Ovary (tissue), 3 donors: ENCODE data around the gene TFIP11.

ENCODE experiments used
- EP300 ChIP-seq: sonication (generic); formaldehyde crosslinking; IDR thresholded peaks from one replicate; pipeline ENCODE4 v1.6.1; 2017; ENCODE audit warnings: antibody characterized with exemption
- POLR2A ChIP-seq: fragments of 450-650 bp; IDR thresholded peaks from one replicate; pipeline ENCODE4 v1.6.1; 2017; ENCODE audit warnings: antibody characterized with exemption, mild to moderate bottlenecking, moderate library complexity
- TF ChIP-seq, protein P1 (sequence below), 3 donors: fragments of 450-650 bp in 2 of 3; fragments of 200-600 bp in 1 of 3; IDR thresholded peaks; one replicate each; pipeline versions ENCODE4 v1.5.1 to v1.8.0; 2016 to 2022; ENCODE audit warnings: antibody characterized with exemption in 3 of 3, mild to moderate bottlenecking in 1 of 3
- donor health status: DM: no; HTN: no; CAD: no.

DNA sequence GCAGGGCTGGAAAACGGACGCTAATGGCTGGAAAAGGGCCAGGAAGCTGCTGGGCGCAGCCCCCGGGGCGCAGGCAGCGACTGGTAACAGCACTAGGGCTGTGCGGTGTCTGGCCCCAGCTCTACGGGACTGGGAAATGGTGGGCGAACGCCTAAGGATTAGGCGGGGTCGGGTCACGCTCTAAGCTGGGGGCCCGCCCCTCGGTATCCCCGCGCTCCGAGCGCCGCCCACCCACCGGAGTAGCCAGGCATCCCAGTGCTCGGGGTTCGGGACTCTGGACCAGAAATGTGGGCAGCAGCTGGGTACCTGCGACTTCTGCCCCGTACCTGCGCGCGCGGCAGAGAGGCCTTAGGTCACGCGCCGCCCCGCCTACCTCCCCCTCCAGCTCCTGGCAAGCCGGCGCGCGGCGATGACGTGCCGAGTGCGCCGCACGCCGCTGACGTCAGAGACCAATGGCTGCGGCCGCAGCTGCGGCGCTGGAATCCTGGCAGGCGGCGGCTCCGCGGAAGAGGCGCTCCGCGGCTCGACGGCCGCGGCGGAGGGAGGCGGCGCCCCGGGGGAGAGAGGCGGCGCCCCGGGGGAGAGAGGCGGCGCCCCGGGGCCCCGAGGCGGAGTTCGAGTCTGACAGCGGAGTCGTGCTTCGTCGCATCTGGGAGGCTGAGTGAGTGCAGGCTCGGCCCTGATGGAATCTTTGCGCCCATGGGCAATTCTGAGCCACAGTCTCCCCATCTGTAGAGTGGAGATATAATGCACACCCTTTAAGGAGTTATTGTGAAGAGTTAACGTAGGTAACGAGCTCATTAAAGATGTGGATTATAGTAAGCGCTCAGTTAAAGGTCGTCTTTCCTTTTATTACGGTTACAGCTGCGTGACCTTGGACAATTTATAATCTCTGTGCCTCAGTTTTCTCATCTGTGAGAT, 28.6 kb downstream of the TFIP11 start, which contains the start of the genes HPS4 and SRRD:
- TF ChIP-seq, protein P1, sequence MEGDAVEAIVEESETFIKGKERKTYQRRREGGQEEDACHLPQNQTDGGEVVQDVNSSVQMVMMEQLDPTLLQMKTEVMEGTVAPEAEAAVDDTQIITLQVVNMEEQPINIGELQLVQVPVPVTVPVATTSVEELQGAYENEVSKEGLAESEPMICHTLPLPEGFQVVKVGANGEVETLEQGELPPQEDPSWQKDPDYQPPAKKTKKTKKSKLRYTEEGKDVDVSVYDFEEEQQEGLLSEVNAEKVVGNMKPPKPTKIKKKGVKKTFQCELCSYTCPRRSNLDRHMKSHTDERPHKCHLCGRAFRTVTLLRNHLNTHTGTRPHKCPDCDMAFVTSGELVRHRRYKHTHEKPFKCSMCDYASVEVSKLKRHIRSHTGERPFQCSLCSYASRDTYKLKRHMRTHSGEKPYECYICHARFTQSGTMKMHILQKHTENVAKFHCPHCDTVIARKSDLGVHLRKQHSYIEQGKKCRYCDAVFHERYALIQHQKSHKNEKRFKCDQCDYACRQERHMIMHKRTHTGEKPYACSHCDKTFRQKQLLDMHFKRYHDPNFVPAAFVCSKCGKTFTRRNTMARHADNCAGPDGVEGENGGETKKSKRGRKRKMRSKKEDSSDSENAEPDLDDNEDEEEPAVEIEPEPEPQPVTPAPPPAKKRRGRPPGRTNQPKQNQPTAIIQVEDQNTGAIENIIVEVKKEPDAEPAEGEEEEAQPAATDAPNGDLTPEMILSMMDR (IDR thresholded peaks at IDR 0.05) = no peak
- TF ChIP-seq POLR2A (peak; percentile 85), EP300 (peak; percentile 11)
